ENCODE measurements around the gene B4GALT2. TPM values are rescaled to one million over a fixed set of nuclear protein-coding genes. Genes with fewer than 3 reads are reported as not detected.
A peak's percentile ranks its signal among the peaks of the same experiment; 100 is the strongest.

Gene B4GALT2
- total RNA-seq, 1 experiment from 2014 or later: 76.8 TPM

DNA sequence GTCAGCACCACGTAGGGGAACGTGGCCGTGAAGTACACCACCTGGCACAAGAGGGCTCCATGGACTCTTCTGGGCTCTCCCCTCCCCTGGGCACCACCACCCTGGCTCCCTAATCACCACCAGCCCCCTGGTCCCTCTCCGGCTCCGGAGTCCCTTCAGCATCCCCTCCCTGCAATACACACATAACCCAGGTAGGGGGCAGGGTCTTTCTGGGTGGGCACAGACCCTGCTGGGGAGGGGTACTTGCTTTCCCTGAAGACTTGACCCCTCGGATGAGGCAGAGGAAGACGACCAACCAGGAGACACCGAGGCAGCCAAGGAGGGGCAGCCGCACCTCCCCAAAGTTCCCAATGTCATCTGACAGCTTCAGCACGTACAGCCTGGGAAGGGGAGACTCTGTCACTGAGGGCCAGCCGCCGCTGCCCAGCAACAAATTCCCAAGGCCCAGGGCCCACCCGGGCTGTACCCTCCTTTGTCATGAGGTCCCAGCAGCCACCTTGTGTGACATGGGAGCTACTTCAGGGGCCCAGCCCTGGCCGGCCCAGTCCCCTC, 23.7 kb downstream of the B4GALT2 start:
- Histone ChIP-seq H4K20me1 (ENCODE audit: insufficient read depth) (no peaks in the 10 kb centered on the region), H3K27ac (ENCODE audit: low read depth, low read length) (no peak overlapping the region), H3K27me3 (ENCODE audit: insufficient read depth, low read length) (no peaks in the 10 kb centered on the region), H3K4me3 (replicated peaks in 1 of 2; ENCODE audit: low read depth in 1 of 2, low read length in 2 of 2) (no peak overlapping the region), H3K9ac (ENCODE audit: low read length) (no peak overlapping the region), H3K9me3 (ENCODE audit: control insufficient read depth in 1 of 2, insufficient read depth in 1 of 2, low read depth in 1 of 2, low read length in 2 of 2) (no peaks in the 10 kb centered on the region), H3K4me1 (ENCODE audit: control insufficient read depth in 1 of 2, insufficient read depth in 2 of 2, low read length in 2 of 2) (peaks cover 0 to 4% of the 10 kb centered on the region in 2 experiments; a peak in 2 of 4 replicates), H2AFZ (ENCODE audit: low read depth, low read length, poor library complexity, severe bottlenecking) (no peak overlapping the region), H3K9me2 (ENCODE audit: insufficient read depth) (no peaks in the 10 kb centered on the region), H3K4me2 (ENCODE audit: low read length) (no peak overlapping the region), H3K36me3 (ENCODE audit: control insufficient read depth in 1 of 2, insufficient read depth in 2 of 2, low read length in 2 of 2) (no peaks in the 10 kb centered on the region), H3K79me2 (ENCODE audit: insufficient read depth, low read length) (no peaks in the 10 kb centered on the region)
- no TSS peak for BruUV-seq (replicated peaks)
- ChIA-PET CTCF (no interaction called here), RAD21 (ENCODE audit: low non-redundant PET in 1 of 2, low total read pairs in 2 of 2, uncharacterized antibody in 2 of 2, unreplicated experiment in 2 of 2) (no interaction called here), POLR2A (no interaction called here)
- ATAC-seq (no peak), DNase-seq (ENCODE audit: low read depth, low spot score) (no peak)
- TF ChIP-seq ELF1 (IDR thresholded peaks at IDR 0.05; ENCODE audit: borderline replicate concordance, low read depth): no peak
- TF ChIP-seq EZH2phosphoT487 (IDR thresholded peaks at IDR 0.05; ENCODE audit: borderline replicate concordance): no peak
- TF ChIP-seq, protein P1, sequence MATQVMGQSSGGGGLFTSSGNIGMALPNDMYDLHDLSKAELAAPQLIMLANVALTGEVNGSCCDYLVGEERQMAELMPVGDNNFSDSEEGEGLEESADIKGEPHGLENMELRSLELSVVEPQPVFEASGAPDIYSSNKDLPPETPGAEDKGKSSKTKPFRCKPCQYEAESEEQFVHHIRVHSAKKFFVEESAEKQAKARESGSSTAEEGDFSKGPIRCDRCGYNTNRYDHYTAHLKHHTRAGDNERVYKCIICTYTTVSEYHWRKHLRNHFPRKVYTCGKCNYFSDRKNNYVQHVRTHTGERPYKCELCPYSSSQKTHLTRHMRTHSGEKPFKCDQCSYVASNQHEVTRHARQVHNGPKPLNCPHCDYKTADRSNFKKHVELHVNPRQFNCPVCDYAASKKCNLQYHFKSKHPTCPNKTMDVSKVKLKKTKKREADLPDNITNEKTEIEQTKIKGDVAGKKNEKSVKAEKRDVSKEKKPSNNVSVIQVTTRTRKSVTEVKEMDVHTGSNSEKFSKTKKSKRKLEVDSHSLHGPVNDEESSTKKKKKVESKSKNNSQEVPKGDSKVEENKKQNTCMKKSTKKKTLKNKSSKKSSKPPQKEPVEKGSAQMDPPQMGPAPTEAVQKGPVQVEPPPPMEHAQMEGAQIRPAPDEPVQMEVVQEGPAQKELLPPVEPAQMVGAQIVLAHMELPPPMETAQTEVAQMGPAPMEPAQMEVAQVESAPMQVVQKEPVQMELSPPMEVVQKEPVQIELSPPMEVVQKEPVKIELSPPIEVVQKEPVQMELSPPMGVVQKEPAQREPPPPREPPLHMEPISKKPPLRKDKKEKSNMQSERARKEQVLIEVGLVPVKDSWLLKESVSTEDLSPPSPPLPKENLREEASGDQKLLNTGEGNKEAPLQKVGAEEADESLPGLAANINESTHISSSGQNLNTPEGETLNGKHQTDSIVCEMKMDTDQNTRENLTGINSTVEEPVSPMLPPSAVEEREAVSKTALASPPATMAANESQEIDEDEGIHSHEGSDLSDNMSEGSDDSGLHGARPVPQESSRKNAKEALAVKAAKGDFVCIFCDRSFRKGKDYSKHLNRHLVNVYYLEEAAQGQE (IDR thresholded peaks at IDR 0.05; ENCODE audit: low read depth): no peak
- TF ChIP-seq ATF3 (IDR thresholded peaks at IDR 0.05): no peak
- TF ChIP-seq, protein P2, sequence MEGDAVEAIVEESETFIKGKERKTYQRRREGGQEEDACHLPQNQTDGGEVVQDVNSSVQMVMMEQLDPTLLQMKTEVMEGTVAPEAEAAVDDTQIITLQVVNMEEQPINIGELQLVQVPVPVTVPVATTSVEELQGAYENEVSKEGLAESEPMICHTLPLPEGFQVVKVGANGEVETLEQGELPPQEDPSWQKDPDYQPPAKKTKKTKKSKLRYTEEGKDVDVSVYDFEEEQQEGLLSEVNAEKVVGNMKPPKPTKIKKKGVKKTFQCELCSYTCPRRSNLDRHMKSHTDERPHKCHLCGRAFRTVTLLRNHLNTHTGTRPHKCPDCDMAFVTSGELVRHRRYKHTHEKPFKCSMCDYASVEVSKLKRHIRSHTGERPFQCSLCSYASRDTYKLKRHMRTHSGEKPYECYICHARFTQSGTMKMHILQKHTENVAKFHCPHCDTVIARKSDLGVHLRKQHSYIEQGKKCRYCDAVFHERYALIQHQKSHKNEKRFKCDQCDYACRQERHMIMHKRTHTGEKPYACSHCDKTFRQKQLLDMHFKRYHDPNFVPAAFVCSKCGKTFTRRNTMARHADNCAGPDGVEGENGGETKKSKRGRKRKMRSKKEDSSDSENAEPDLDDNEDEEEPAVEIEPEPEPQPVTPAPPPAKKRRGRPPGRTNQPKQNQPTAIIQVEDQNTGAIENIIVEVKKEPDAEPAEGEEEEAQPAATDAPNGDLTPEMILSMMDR (IDR thresholded peaks at IDR 0.05 in 2 of 3, conservative IDR thresholded peaks at IDR 0.05 in 1 of 3; ENCODE audit: borderline replicate concordance in 1 of 3, insufficient read depth in 1 of 3, low read depth in 2 of 3, low read length in 2 of 3): peak in 2 of 3 experiments; percentile 39 to 47; a peak in 4 of 6 replicates
- TF ChIP-seq CBX3 (IDR thresholded peaks at IDR 0.05; ENCODE audit: low read depth): no peak
- TF ChIP-seq SP1 (IDR thresholded peaks at IDR 0.05; ENCODE audit: low read depth): no peak
- TF ChIP-seq YY1 (IDR thresholded peaks at IDR 0.05; ENCODE audit: extremely low read depth, insufficient replicate concordance, low read depth, low read length): no peak
- intact Hi-C loops (cut with micrococcal nuclease): no loop called here

Data from HCT116 (cell line).